Measurements from ENCODE around the gene CENPM.

Gene CENPM

DNA sequence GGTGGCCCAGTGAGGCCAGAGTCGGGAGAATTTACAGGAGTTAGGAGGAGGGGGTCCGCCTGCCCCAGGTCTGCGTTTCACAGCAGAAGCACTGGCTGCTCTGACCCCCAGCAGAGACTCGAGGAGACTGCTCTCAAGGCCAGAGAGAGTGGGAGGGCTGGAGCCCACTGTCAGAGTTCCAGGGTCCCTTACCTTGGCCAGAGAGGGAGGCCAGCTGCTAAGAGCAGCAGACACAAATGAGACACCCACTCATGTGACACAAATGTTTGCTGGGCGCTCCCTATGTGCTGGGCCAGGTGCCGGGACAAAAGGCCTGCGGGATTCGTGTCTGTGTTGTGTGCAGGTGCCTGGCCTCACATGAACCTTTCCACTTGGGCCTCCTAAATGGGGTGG is 17.5 kb downstream of the CENPM start:
- DNase-seq, result no peak

DNA sequence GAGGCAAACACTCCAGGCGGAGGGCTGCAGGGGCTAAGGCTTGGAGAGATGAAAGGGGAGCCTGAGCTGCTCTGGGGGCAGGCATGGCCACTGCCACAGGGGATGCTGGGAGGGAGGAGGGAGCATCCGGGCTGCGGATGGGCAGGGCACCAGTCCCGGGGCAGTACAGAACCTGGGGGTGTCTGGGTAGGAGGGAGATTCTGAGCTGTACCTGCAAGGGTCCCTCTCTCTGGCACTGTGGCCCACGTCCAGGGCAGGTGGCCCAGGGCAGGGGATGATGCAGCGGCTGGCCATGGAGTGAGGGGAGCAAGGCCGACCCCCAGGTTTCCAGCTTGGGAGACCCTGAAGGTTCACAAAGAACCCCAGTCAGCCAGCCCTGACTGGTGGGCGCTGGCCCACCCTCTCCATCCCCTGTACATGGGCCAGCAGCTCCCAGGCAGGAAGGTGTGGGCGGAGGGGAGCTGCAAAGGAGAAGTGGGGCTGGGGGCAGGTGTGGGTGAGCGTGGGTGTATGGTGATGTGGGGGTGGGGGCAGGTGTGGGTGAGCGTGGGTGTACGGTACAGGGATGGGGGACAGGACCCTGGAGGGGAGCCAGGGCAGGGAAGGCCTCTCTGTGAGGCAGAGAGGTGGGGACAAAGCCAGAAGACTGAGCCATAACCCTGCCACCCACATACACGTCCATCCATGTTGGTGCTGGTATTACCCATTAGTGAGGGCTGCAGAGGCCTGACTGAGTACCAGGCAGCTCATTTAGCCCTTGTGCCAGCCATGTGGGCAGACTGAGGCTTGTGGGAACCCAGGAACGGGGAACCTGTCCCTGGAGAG is 18.1 kb downstream of the CENPM start:
- DNase-seq, result no peak

DNA sequence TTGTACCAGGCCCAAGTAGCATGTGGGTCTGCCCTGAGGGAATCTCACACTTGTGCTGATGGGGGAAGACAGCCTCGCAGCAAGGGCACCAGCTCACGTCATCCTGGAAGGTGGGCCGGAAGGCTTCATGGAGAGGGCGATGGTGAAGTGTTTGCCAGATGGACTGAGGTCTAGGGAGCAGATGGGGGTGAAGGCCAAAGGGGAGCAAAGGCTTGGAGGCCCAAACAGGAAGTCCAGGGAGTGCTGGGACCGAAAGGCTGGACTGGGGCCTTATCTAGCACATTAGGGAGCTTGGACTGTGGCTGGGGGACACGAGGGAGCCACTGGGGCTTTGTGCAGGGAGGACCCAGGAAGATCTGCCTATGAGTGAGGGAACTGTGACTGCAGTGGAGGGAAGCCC is 19.1 kb downstream of the CENPM start:
- DNase-seq, result no peak

DNA sequence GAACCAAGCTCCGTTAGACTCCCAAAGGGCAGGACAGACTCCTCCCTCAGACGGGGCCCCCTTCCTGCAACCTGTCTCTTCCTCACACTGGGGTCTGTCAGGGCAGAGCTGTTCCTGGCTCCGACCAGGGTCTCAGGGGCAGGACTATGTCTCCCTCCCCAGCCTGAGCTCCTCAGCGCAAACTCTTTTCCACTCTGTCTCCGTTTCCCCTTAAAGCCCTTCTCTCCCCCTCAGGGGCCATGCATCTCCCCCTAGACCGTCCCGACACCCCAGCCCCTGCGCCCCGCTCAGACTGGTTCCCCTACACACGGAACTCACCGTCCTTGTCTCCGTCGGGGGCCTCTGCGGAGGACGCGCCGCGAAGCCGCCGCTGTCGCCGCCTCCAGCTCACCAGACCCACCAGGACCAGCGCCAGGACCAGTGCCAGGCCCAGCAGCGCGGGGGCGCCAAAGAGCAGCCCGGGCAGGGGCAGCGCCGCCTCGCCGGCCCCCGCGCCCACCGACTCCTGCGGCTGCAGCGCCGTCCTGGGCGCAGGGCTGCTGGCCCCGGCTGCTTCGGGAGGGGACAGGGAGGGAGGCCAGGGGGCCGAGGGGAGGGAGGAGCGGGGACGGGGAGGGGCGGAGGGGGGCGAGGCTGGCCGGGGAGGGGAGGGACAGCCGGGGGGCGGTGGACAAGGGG is 21.0 kb downstream of the CENPM start:
- peak; percentile 73 for DNase-seq

DNA sequence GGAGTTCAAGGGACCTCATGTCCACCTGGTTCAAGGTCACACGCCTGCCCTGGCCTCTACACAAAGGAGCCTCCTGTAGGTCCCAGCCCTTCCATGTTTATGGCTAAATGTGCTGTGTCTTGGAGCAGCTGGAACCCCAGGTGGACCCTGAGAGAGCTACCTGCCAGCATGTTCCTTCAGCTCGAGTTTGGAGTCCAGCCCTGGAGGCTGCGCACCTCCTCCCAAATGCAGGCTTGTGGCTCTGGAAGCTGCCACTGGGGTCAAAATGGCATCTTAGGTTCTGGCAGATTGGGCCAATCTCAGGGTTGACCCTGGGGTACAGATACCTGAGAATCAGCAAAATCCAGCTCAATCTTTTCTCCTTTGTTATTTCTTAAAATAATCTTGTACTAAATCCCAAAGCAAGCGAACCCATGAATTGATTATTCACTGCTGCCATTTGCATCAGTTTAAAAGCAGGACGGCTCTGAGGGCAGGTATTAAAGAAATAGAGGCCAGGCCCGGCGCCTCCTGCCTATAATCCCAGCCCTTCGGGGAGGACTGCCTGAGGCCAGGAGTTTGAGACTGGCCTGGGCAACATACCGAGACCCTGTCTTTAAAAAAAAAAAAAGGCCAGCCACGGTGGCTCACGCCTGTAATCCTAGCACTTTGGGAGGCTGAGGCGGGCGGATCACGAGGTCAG is 23.2 kb downstream of the CENPM start:
- no peak for DNase-seq

DNA sequence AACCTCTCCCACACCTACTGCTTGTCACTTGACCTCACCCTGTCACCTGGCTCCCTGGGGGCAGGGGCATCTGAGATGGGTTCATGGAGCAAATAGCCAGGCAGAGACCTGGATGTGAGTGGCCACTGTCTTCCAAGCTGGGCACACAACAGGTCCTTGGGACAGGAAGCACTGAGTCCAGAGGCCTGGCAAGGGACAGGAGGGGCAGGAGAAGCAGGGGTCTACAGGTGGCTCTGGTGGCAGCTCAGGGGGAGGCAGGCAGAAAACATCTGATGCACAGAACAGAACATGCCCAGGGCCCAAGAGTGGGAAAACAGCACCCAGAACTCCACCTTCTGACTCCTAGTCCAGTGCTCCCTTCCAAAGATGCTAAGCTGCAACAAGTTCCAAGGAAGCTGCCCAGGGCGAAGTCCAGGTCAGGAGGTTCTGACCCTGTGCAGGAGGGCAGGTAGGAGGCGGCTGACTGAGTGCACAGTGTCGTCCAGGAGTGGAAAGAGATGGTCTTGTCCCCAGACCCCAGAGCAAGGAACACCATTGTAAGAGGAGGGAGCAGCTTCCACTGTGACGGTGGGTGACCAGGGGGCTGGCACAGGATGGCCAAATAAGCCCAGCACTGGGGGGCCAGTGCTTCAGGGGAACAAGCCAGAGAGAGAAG is 23.9 kb downstream of the CENPM start:
- DNase-seq, result no peak

DNA sequence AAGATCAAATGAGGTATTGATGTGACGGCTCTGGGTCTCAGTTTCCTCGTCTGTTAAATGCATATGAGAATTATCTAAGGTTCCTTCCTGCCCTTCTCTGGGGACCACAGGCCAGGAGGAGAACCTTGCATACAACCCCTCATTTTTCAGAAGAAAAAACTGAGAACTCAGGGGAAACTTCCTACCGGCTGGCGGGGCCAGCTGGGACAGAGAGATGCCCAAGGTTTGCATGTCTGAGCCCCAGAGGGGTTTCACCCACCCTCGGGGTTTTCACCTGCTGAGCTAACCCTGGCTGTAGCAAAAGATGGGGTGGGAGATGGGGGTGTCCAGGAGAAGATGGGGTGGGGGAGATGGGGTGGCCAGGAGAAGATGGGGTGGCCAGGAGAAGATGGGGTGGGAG is 24.6 kb downstream of the CENPM start:
- no peak for DNase-seq

DNA sequence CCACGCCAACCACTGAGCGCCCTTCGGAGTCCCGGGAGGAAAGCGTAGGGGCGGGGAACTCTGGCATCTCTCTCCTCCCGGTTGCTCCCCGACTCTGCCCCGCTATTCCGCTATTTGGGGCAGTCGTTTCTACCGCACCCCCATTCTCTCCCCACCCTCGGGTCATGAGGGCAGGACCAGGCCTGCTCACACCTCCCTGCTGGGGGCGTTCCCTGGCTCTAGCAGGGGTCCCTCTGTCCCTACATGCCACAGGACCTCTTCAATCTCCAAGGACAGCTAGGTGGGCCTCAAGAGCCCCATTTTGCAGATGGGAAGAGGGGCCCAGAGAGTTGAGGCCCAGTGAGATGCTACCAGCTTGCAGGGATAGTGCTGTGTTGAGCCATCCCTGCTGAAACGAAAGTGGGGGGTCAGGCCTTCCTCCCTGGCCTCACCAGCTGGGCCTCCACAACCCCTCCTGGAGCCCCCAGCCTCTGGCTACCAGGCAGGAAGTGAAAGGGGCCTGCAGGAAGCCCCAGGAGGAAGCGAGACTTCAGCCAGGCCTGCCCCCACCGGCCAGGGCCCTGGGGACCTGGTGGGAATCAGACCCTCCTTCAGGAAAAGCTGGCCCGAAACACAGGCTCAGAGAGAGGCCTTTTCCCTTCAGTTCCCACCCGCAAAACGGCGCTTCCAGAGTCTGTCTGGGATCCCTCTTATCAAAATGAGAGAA is 26.5 kb downstream of the CENPM start:
- no peak for DNase-seq

DNA sequence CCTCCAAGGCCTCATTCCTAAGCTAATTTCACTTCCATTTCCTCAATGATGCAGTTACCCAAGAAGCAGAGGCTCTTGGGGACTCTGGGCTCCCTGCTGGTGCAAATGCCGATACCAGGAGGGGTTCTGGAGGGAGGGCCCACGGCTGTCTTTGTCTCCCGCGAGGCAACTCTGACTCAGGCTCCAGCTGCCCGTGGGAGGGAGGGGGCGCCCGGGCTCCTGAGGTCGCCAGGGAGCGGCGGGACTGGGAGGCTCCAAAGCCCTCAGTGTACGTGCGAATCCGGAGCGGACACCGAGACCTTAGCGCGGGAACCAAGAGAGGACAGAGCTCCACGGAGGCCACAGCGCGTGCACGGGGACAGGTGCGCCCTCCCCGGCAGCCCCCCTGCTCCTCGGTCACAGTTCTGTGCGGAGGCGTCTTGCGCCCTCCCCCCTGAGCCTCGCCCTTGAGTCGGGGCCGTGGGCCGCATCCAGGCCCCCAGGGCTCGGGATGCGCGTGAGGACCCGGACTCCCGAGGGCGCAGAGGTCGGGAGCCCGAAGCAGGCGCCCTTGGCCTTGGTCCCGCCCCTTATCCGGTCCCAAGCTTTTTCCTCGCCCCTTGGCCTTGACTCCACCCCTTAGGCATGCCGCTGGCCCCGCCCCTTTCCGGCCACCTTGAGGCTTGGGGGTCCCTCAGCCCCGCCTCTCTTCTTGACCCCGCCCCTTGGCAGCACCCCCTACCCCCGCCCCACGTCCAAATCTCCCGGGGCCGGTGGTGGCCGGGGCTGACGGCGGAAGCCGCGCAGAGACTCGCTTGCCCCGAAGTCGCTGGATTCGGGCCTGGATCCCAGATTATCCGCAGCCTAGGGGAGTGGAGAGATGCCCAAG is 27.4 kb downstream of the CENPM start:
- DNase-seq, result peak; percentile 70

DNA sequence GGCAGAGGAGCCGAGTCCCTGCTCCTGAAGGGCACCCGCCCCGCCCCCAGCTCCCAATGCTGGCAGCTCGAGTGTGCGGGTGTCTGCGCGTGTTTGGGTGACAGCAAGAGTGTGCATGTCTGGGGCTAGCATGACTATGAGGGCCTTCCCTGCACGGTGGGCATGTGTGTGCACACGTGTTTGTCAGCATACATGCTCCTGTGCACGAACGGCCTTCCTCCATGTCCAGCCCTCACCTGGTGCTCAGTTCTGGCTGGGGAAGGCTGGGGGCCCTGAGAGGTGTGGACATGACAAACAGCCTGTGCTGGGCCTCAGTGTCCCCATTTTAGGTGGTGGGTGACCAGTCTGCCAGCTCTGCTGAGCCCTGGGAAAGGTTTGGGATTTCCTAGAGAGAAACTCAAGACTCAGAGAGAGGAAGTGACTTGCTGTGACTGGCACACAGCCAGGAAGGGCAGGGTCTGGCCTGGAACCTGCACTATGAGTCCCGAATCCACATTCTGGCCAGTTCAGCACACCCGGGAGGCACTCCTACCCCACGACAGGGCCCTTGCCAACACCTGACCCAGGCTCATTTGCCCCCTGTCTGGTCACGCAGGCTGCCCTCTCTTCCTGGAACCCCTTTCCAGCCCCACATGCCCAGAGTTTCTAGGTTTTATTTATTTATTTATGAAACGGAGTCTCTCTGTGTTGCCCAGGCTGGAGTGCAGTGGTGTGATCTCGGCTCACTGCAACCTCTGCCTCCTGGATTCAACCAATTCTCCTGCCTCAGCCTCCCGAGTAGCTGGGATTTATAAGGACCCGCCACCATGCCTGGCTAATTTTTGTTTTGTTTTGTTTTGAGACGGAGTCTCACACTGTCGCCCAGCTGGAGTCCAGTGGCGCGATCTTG is 28.8 kb downstream of the CENPM start:
- peak; percentile 49 for DNase-seq

DNA sequence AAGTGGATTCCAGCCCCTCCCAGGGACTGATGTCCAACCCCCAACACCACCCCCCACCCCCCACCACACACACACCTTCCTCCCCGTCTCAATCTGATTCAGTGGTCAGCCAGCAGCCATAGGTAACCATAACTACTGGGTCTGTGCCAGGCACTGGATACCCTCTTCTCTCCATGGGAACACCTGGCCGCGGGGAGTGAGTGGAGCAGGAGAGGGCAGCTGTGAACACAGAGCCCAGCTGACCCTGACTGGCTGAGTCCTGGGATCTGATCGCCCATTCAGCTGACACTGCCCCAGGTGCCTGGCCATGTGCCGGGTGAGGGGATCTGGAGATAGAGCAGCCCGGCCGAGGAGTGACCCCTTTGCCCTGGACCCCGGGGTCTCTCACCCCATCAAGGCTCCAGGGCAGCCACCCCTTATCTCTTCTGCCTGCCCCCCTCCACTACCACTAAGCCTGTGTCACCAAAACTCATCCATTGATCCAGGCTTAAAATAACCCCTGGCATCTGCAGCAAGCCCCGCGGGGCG is 29.5 kb downstream of the CENPM start:
- no peak for DNase-seq

DNA sequence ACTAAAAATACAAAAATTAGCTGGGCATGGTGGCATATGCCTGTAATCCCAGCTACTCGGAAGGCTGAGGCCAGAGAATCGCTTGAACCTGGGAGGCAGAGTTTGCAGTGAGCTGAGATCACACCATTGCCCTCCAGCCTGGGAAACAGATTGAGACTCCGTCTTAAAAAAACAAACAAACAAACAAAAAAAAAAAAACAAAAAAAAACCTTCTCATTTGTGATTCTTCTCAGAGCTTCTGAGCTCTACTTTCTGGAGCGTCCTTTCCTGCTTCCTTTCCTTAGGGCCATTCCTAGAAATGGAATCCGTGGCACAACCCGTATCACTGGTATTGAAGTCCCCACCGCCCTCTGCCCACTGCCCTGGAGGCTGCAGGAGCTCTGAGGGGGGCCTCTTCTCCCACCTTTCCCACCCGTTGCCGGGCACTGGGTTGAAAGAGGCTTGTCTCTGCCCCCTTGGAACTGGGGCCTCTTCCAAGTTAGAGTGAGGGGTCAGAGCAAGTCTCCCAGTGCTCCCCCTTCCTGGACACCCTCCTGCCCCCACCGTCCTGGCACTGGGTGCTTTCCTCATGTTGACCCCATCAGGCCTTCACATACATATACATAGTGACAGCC is 30.1 kb downstream of the CENPM start:
- DNase-seq, result no peak

DNA sequence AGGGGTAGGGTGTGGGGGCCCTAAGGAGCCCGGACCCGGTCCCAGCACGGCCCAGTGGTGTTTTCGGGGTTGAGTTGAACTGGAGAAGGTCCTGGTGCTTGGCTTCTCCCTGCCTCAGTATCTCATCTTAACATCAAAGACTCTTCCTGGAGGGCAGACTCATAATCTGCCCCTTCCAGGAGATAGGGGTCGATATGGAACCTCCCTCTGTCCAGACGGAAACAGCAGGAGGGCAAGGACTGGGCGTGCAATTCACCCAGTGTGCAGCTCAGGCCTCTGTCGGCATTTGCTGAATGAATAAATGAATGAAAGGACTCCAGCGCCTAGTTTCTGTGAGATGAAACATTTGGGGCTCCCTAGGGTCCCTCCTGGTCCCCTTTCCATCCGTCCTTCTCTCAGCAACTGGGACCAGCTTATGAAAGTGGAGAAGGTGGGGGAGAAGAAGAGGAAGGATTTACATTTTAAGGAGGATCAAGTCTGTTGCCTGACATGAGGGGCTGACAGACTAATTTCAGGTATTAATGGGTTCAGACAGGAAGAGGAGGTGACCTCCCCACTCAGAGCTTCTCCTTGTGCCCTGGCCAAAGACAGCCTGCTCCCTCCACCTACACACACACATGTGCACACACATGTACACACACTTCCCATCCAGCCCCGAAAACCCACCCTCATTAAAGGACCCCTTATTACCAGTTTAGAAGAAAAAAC is 31.0 kb downstream of the CENPM start:
- peak; percentile 33 for DNase-seq

DNA sequence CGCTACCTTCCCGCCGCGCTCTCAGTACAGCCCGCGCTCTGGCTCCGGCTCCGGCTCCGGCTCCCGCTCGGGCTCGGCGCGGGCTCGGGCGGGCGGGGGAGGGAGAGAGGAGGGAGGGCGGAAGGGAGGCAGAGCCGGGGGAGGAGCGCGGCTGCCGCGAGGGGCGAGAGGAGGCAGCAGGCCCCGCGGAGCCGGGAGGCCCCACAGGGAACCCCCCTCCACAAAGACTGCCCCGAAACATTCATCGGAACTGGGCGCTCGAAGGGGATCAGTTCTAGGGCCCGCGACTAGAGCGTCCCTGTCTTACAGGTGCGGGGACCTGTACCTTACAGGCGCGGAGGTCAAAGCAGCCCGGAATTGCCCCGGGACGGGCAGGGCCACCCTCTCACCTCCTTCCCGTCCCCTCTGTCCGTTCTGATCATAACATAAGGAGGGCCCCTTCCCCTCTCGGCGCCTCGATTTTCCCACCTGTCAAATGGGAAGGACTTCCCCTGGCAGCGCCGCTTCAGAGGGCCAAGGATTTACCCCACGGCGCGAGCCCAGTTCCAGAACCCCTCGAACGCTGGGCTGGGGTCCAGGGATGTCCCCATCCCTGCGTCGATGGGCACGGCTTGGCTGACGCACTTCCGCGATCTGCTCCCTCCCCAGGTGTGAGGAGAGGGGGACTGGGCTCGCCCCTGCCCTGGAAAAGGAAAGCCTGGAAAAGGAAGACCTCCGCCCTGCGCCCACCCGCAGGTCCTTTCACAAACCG is 31.7 kb downstream of the CENPM start, which contains the start of gene SHISA8:
Gene SHISA8, minus strand, starts transcription at position 40 of the 751 bp plus-strand sequence. CDS start 407 bp downstream, outside the sequence.
- DNase-seq, result peak; percentile 78

DNA sequence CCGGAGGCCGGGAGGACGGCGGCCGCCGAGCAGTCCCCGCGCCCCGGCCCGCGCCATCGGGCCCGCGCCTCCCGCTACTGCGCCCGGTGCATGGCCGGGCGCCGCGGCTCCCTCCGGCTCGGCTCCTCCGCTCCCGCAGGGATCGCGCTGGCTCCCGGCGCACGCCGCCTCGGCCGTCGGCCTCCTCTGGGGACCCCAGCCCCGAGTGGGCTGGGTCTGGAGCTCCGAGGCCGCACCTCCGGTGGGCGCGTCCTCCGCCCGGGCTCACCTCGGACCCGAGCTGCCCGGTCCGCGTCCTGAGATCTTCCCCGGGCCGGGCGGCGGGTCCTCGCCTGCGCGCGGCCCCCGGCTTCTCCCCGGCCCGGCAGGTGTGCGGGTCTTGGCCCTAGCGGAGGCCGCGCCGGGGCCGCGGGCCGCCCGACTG is 32.3 kb downstream of the CENPM start:
- no peak for DNase-seq

DNA sequence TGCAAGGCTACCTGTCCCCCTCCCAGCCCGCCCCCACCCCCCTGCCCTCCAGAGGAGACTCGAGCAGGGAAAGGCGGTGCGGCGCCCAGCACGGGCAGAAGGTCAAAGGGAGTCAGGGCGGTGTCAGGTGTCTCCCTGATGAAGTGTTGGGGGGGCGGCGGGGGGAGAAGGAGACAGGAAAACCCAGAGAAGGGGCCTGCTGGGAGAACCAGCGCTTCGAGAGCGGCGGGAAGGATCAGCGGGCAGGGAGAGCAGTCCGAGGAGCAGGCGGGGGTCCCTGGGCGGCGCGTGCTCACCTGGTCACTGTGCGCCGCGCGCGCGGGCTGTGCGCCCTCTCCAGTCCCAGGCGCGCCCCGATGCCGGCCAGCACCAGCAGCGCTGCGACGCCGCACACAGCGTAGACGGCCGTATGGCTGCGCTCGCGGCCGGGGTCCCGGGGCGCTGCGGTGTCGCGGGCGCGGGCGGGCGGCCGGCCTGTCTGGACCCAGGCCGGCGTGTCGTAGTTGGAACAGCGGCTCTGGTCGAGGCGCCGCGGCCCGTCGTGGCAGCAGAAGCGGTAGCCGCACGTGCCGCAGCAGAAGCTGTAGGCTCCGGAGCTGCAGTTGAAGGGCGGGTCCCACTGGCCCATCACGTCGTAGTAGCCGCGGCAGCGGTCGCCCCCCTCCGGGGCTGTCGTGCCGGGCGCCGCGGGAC is 33.0 kb downstream of the CENPM start:
- no peak for DNase-seq

DNA sequence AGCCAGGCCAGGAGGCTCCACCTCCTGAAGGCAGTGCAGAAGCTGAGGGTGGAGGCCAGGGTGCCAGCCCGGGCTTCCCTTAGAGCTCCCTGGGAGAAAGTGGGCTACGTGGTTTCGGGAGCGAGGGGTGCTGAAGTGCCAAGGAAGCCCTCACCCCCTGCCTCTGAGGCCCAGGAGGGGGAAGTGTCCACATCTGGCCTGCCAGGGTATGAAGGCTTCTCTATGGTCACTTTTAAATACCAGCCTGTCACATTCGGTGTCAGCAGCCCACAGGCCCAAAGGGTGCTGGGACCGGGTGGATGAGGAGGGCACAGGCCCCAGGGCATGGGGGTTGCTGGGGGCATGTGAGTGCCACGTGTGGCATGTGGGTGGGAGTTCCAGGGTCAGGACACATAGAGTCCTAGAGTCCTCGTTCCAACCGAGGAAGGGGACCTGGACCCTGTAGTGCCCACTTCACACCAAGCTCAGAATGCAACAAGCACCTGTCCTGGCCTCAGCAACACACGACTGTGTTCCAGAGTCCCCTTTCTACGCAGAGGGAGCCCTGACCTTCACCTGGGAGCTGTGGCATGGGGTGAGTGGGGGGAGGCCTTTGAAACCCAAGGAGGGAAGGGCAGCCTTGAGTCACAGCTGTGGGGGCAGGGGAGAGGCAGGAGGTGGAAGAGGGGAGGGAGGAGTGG is 33.8 kb downstream of the CENPM start:
- no peak for DNase-seq

Measured in eye (tissue), 1 donor.